HFFc6 (cell line): ENCODE data around the gene PRDM16. TPM values are rescaled to one million over a fixed set of nuclear protein-coding genes. Genes with fewer than 3 reads are reported as not detected.
"Not testable (repeated sequence)": the region's sequence is repeated elsewhere in the genome, so short reads cannot be mapped to it uniquely, and the experiment has no call there.

Experiments used
- DNase-seq: peaks from one replicate; pipeline ENCODE4 v3.0.0-alpha.2; 2018
- H3K27ac Mint-ChIP-seq: 2 replicates; pipeline ENCODE4 v1.8.0; 2020; ENCODE audit warnings: mild to moderate bottlenecking, mixed read lengths
- H3K27me3 Mint-ChIP-seq: 2 replicates; pipeline ENCODE4 v1.8.0; 2021; ENCODE audit warnings: mild to moderate bottlenecking, moderate library complexity, mixed read lengths; ENCODE audit not compliant: insufficient read depth
- H3K36me3 Mint-ChIP-seq: 2 replicates; pipeline ENCODE4 v1.8.0; 2021; ENCODE audit warnings: low read depth, mixed read lengths
- H3K4me1 Mint-ChIP-seq: 2 replicates; pipeline ENCODE4 v1.8.0; 2020; ENCODE audit warnings: low read depth, mixed read lengths
- H3K4me3 Mint-ChIP-seq: 2 replicates; pipeline ENCODE4 v1.8.0; 2020; ENCODE audit warnings: mild to moderate bottlenecking, moderate library complexity, mixed read lengths
- H3K9me3 Mint-ChIP-seq: 2 replicates; pipeline ENCODE4 v1.8.0; 2020; ENCODE audit warnings: mild to moderate bottlenecking, mixed read lengths
- CTCF ChIP-seq: fragments of 200-600 bp; sonication (generic); IDR thresholded peaks from 2 replicates; pipeline ENCODE4 v1.5.0; 2021; ENCODE audit warnings: antibody characterized with exemption, mild to moderate bottlenecking
- total RNA-seq, 6 experiments: library from RNA; stranded (reverse); fragmentation: NEBNext Ultra II Directional; extraction: Animal tissue kit (Norgen Biotek cat#: 25700); gene quantifications; 2 replicates in 1 of 6; 3 replicates in 5 of 6; pipeline ENCODE4 v1.2.3, GENCODE V29; 2021

PRDM16 gene
- total RNA-seq, 6 experiments from 2014 or later: not detected

GRCh38 chr1:3236955-3237354 is 168.0 kb downstream of the PRDM16 start:
- no peaks in the 10 kb centered on the region for H3K36me3 Mint-ChIP-seq
- H3K27me3 Mint-ChIP-seq: peaks cover 11% of the 10 kb centered on the region
- H3K4me3 Mint-ChIP-seq: no peak overlapping the region
- H3K9me3 Mint-ChIP-seq: peaks cover 11% of the 10 kb centered on the region; the same call in 1 of the 2 replicates
- no peak for DNase-seq
- TF ChIP-seq CTCF: no peak
- no peak overlapping the region for H3K27ac Mint-ChIP-seq
- no peaks in the 10 kb centered on the region for H3K4me1 Mint-ChIP-seq

- no peaks in the 10 kb centered on the region for H3K4me1 Mint-ChIP-seq
- no peak for DNase-seq
- H3K27me3 Mint-ChIP-seq: peaks cover 6% of the 10 kb centered on the region
- H3K27ac Mint-ChIP-seq: no peak overlapping the region
- no peak for TF ChIP-seq CTCF
- H3K9me3 Mint-ChIP-seq: peaks cover 11% of the 10 kb centered on the region; the same call in 1 of the 2 replicates
- no peak overlapping the region for H3K4me3 Mint-ChIP-seq
- H3K36me3 Mint-ChIP-seq: no peaks in the 10 kb centered on the region
Observed at GRCh38 chr1:3237570-3237969, 168.6 kb downstream of the PRDM16 start.

GRCh38 chr1:3237994-3238702 is 169.1 kb downstream of the PRDM16 start:
- H3K27me3 Mint-ChIP-seq: peaks cover 6% of the 10 kb centered on the region
- no peaks in the 10 kb centered on the region for H3K36me3 Mint-ChIP-seq
- no peak overlapping the region for H3K27ac Mint-ChIP-seq
- no peak overlapping the region for H3K4me3 Mint-ChIP-seq
- no peak for TF ChIP-seq CTCF
- no peak for DNase-seq
- H3K9me3 Mint-ChIP-seq: peaks cover 11% of the 10 kb centered on the region; the same call in 1 of the 2 replicates
- no peaks in the 10 kb centered on the region for H3K4me1 Mint-ChIP-seq

GRCh38 chr1:3238703-3239278 is 169.8 kb downstream of the PRDM16 start:
- no peak for TF ChIP-seq CTCF
- Mint-ChIP-seq H3K9me3 (peaks cover 14% of the 10 kb centered on the region; the same call in 1 of the 2 replicates), H3K27ac (no peak overlapping the region), H3K27me3 (peaks cover 6% of the 10 kb centered on the region), H3K4me1 (no peaks in the 10 kb centered on the region), H3K4me3 (no peak overlapping the region), H3K36me3 (no peaks in the 10 kb centered on the region)
- DNase-seq: no peak

GRCh38 chr1:3239991-3240390 is 171.0 kb downstream of the PRDM16 start:
- not testable (repeated sequence) for H3K36me3 Mint-ChIP-seq, H3K4me1 Mint-ChIP-seq, DNase-seq, H3K4me3 Mint-ChIP-seq, H3K27ac Mint-ChIP-seq, H3K27me3 Mint-ChIP-seq
- peaks cover 14% of the 10 kb centered on the region; the same call in 1 of the 2 replicates for H3K9me3 Mint-ChIP-seq

- Mint-ChIP-seq H3K27ac (no peak overlapping the region), H3K9me3 (peaks cover 14% of the 10 kb centered on the region; the same call in 1 of the 2 replicates), H3K36me3 (no peaks in the 10 kb centered on the region), H3K4me3 (no peak overlapping the region), H3K4me1 (no peaks in the 10 kb centered on the region), H3K27me3 (peaks cover 10% of the 10 kb centered on the region)
- TF ChIP-seq CTCF: no peak
- DNase-seq: no peak
Observed at GRCh38 chr1:3240524-3241235, 171.7 kb downstream of the PRDM16 start.
